Measurements from ENCODE around the gene L1CAM. TPM values are rescaled to one million over a fixed set of nuclear protein-coding genes. Genes with fewer than 3 reads are reported as not detected.

The L1CAM gene
- total and polyA plus RNA-seq, 8 donors = 0.84 to 3.9 (median 1.2) TPM

DNA sequence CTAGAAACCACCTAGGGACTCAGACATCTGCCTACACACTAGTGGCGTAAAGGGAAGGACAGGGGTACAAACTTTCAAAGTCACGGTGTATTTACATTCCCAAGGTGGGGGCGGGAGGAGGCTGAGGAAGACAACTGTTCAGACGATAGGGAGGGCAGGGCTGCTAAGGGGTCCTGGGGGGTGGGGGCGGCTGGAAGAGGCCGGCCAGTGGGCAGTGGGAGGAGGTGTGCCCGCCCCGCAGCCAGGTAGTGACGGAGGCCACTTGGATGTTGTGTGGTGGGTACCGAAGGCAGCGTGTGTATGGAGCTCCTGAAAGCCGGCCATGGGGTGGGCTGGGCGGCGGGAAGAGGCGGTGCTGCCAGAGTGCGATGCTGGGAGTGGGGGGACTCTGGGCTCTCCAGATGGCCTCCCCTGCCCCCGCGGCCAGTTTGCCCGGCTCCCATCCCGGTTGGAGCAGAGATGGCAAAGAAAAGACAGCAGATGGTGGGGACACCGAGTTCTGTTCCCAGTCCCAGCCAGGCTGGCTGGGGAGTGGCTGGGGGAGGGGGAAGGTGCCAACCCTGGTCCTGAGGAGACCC is 24.2 kb downstream of the L1CAM start:
- no peak overlapping the region for H3K4me3 ChIP-seq
- intact Hi-C loops (cut with DNase I) = no loop called here
- TF ChIP-seq, protein P1, sequence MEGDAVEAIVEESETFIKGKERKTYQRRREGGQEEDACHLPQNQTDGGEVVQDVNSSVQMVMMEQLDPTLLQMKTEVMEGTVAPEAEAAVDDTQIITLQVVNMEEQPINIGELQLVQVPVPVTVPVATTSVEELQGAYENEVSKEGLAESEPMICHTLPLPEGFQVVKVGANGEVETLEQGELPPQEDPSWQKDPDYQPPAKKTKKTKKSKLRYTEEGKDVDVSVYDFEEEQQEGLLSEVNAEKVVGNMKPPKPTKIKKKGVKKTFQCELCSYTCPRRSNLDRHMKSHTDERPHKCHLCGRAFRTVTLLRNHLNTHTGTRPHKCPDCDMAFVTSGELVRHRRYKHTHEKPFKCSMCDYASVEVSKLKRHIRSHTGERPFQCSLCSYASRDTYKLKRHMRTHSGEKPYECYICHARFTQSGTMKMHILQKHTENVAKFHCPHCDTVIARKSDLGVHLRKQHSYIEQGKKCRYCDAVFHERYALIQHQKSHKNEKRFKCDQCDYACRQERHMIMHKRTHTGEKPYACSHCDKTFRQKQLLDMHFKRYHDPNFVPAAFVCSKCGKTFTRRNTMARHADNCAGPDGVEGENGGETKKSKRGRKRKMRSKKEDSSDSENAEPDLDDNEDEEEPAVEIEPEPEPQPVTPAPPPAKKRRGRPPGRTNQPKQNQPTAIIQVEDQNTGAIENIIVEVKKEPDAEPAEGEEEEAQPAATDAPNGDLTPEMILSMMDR (IDR thresholded peaks at IDR 0.05) = no peak
- DNase-seq (peak in 2 of 6 donors; percentile 30 to 53), ATAC-seq (no peak), FAIRE-seq (no peak)
- H3K27ac ChIP-seq = no peak overlapping the region
- WGBS, 2 donors = 53 to 56% methylated on average over 21 of the region's 21 CpGs
- no peaks in the 10 kb centered on the region for H3K4me1 ChIP-seq
- H3K27me3 ChIP-seq = peaks cover 0 to 6% (median under 1%) of the 10 kb centered on the region in 4 donors
- no peaks in the 10 kb centered on the region for H3K36me3 ChIP-seq
- H3K9me3 ChIP-seq = no peaks in the 10 kb centered on the region

DNA sequence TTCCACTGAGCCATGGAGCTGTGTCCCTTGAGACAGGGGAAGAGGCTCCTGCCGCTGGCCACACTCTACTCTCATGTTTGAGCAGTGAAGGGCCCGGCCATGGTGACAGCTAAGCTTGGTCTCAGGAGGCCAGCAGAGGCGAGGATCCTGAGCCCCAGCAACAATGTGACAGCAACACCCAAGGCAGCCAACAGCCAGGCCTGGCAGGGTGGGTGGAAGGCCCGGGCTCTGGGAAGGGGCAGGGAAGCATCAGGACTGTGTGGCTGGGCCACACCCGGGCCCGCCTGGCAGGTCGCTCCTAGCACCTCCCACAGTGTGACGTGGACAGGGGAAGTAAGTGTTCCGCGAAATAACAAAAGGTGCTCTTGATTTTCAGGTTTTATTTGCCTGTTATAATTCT is 24.8 kb downstream of the L1CAM start:
- WGBS, 2 donors = 65 to 79% methylated on average over 10 of the region's 10 CpGs
- DNase-seq = peak in 2 of 6 donors; percentile 40 to 50
- no peak for ATAC-seq

DNA sequence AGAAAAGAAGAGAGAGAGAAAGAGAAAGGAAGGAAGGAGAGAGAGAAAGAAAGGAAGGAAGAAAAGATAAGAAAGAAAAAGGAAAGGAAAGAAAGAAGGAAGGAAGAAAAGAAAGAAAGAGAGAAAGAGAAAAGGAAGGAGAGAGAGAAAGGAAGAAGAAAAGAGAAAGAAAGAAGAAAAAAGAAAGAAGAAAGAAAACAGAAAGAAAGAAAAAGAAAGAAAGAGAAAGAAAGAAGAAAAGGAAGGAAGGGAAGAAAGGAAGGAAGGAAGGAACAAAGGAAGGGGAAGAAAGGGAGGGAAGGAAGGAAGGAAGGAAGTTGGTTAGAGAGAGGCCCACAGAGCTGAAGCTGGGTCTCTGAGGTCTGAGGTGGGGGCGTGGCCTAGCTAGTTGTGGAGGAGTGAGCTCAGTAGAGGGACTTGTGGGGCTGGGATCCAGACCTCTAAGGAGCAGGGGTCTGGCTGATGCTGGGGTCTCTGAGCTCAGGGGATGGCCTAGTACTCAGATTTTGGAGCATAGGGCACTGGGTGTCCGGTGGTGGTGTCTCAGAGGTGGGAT is 28.5 kb downstream of the L1CAM start:
- H3K27me3 ChIP-seq = peaks cover 0 to 6% (median 2%) of the 10 kb centered on the region in 4 donors
- H3K36me3 ChIP-seq = no peaks in the 10 kb centered on the region
- no peak for FAIRE-seq
- H3K4me1 ChIP-seq = no peaks in the 10 kb centered on the region
- H3K9me3 ChIP-seq = no peaks in the 10 kb centered on the region
- ATAC-seq = no peak
- DNase-seq = no peak
- TF ChIP-seq, protein P1 (IDR thresholded peaks at IDR 0.05) = no peak
- intact Hi-C loops (cut with DNase I) = no loop called here
- 53 to 58% methylated on average over 2 of the region's 2 CpGs for WGBS, 2 donors
- H3K4me3 ChIP-seq = no peak overlapping the region
- no peak overlapping the region for H3K27ac ChIP-seq

More for the DNA sequence above, 24.8 kb downstream of the L1CAM start:
- Histone ChIP-seq H3K9me3 (no peaks in the 10 kb centered on the region), H3K27me3 (peaks cover 0 to 6% (median 0%) of the 10 kb centered on the region in 4 donors), H3K4me3 (no peak overlapping the region), H3K4me1 (no peaks in the 10 kb centered on the region), H3K27ac (no peak overlapping the region), H3K36me3 (no peaks in the 10 kb centered on the region)
- no peak for FAIRE-seq
- TF ChIP-seq, protein P1 (IDR thresholded peaks at IDR 0.05) = no peak
- intact Hi-C loops (cut with DNase I) = no loop called here

DNA sequence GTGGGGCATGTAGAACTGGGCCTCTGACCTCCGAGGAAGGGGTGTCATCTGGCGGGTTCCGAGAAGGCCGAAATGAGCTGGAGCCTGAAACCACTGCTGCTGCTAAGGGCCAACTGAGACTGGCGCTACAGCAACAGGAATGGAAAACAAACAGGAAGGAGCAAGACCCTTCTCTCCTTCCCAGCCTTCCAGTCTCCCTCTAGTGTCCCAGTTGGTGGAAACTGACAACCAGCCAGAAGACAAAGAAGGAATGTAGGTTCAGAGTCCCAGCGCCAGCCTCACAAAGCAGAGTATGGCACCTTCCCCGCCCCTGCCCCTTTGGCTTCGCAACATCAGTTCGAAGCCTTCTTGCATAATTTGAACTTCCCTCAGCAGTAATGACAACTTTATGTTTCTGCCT is 31.3 kb downstream of the L1CAM start:
- ATAC-seq (no peak), FAIRE-seq (no peak), DNase-seq (peak in 1 of 6 donors; percentile 17)
- no peaks in the 10 kb centered on the region for H3K9me3 ChIP-seq
- H3K27me3 ChIP-seq = peaks cover 0 to 13% (median 2%) of the 10 kb centered on the region in 4 donors
- H3K4me3 ChIP-seq = no peak overlapping the region
- intact Hi-C loops (cut with DNase I) = no loop called here
- H3K36me3 ChIP-seq = no peaks in the 10 kb centered on the region
- TF ChIP-seq, protein P1 (IDR thresholded peaks at IDR 0.05) = no peak
- H3K4me1 ChIP-seq = no peaks in the 10 kb centered on the region
- H3K27ac ChIP-seq = no peak overlapping the region
- WGBS, 2 donors = 73 to 82% methylated on average over 9 of the region's 9 CpGs

DNA sequence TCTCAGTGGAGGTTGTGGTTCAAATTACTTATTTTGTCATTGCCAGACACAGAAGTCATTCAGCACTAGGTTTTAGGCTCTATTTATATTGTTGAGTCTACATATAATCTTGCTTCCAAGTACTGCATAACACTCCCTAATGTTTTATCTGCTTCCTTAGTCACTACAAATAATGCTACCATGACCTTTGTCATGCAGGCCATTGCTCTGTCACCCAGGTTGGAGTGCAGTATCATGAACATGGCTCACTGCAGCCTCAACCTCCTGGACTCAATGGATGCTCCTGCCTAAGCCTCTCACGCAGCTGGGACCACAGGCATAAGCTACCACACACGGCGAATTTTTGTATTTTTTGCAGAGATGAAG is 32.1 kb downstream of the L1CAM start:
- Histone ChIP-seq H3K4me1 (no peaks in the 10 kb centered on the region), H3K9me3 (no peaks in the 10 kb centered on the region), H3K4me3 (no peak overlapping the region), H3K36me3 (no peaks in the 10 kb centered on the region), H3K27ac (no peak overlapping the region), H3K27me3 (peaks cover 0 to 13% (median 2%) of the 10 kb centered on the region in 4 donors)
- no peak for ATAC-seq
- no peak for FAIRE-seq
- intact Hi-C loops (cut with DNase I) = no loop called here
- DNase-seq = peak in 1 of 6 donors; percentile 7
- TF ChIP-seq, protein P1 (IDR thresholded peaks at IDR 0.05) = no peak
- WGBS, 2 donors = 70 to 90% methylated on average over 3 of the region's 3 CpGs
